ENCODE data around the gene RAB24. TPM values are rescaled to one million over a fixed set of nuclear protein-coding genes. Genes with fewer than 3 reads are reported as not detected.

The RAB24 gene
- polyA plus RNA-seq, 2 of the 4 experiments (the other 2 are of a cell fraction) = 31.2 to 33.7 TPM

DNA sequence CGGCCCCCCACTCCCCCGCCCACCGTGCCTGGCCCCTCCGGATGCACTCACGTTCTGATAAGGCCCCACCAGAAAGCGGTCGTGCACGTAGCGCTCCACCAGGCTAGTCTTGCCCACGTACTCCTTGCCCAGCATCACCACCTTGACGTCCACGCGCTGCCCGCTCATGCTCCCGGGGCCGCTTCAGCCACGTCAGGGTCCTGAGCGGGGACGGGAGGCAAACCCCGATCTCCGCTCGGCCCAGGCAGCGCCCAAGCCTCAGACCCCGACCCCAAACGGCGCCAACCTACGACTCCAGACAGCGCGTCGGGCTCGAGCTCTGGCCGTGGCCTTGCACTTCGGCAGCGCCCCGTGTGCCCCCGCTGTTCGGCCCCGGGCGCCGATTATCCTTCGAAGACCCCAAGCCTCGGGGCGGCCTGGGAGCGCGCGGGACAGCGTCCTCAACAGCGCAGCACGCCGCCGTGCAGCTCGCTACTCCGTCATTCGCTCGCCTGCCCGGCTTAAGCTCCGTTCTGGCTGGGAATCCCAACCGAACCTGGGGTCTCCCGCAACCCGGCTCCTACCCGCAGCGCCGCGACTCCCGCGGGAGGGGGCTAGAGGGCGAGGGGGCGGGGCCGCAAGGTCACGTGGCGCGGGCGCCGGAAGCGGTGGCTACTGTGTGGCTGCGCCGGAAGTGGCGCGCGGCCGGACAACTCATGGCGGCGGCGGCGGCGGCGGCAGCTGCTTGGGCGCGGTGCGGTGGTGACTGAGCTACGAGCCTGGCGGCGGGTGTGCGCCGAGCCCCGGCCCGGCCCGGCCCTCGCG is at the start of gene RAB24, which contains the start of gene PRELID1 (continued):
- TF ChIP-seq JUNB (IDR thresholded peaks at IDR 0.05) = no peak
- TF ChIP-seq TP53 (CRISPR knock-in tag; IDR thresholded peaks at IDR 0.05) = no peak
- TF ChIP-seq, protein P1, sequence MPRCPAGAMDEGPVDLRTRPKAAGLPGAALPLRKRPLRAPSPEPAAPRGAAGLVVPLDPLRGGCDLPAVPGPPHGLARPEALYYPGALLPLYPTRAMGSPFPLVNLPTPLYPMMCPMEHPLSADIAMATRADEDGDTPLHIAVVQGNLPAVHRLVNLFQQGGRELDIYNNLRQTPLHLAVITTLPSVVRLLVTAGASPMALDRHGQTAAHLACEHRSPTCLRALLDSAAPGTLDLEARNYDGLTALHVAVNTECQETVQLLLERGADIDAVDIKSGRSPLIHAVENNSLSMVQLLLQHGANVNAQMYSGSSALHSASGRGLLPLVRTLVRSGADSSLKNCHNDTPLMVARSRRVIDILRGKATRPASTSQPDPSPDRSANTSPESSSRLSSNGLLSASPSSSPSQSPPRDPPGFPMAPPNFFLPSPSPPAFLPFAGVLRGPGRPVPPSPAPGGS (IDR thresholded peaks at IDR 0.05) = peak; percentile 45; the same call in 1 of the 3 replicates
- no peak for TF ChIP-seq ZSCAN20 (CRISPR knock-in tag; IDR thresholded peaks at IDR 0.05)
- TF ChIP-seq TFCP2L1 (CRISPR knock-in tag; IDR thresholded peaks at IDR 0.05) = 0 out of 2 replicates have a peak, but pooled peaks have one; percentile 47
- TF ChIP-seq EP300 (IDR thresholded peaks at IDR 0.05) = no peak
- no peak for TF ChIP-seq GATA3 (IDR thresholded peaks at IDR 0.05; ENCODE audit: borderline replicate concordance)
- no peak for TF ChIP-seq KDM1A (IDR thresholded peaks at IDR 0.05; ENCODE audit: low read depth)
- TF ChIP-seq, protein P2, sequence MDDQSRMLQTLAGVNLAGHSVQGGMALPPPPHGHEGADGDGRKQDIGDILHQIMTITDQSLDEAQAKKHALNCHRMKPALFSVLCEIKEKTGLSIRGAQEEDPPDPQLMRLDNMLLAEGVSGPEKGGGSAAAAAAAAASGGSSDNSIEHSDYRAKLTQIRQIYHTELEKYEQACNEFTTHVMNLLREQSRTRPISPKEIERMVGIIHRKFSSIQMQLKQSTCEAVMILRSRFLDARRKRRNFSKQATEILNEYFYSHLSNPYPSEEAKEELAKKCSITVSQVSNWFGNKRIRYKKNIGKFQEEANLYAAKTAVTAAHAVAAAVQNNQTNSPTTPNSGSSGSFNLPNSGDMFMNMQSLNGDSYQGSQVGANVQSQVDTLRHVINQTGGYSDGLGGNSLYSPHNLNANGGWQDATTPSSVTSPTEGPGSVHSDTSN (IDR thresholded peaks at IDR 0.05) = no peak
- TF ChIP-seq SREBF2 (IDR thresholded peaks at IDR 0.05) = no peak
- no peak for TF ChIP-seq EHMT2 (IDR thresholded peaks at IDR 0.05; ENCODE audit: low read depth)
- TF ChIP-seq HOXA7 (CRISPR knock-in tag; IDR thresholded peaks at IDR 0.05) = no peak
- TF ChIP-seq, protein P3, sequence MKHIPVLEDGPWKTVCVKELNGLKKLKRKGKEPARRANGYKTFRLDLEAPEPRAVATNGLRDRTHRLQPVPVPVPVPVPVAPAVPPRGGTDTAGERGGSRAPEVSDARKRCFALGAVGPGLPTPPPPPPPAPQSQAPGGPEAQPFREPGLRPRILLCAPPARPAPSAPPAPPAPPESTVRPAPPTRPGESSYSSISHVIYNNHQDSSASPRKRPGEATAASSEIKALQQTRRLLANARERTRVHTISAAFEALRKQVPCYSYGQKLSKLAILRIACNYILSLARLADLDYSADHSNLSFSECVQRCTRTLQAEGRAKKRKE (CRISPR knock-in tag; IDR thresholded peaks at IDR 0.05; ENCODE audit: low read depth) = no peak
- TF ChIP-seq, protein P4, sequence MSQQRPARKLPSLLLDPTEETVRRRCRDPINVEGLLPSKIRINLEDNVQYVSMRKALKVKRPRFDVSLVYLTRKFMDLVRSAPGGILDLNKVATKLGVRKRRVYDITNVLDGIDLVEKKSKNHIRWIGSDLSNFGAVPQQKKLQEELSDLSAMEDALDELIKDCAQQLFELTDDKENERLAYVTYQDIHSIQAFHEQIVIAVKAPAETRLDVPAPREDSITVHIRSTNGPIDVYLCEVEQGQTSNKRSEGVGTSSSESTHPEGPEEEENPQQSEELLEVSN (IDR thresholded peaks at IDR 0.05; ENCODE audit: borderline replicate concordance, low read depth) = no peak; the same call in 1 of the 2 replicates
- TF ChIP-seq RFX5 (IDR thresholded peaks at IDR 0.05) = no peak
- no peak for TF ChIP-seq RAD21 (conservative IDR thresholded peaks at IDR 0.05 in 1 of 2, IDR thresholded peaks at IDR 0.05 in 1 of 2)
- TF ChIP-seq, protein P5, sequence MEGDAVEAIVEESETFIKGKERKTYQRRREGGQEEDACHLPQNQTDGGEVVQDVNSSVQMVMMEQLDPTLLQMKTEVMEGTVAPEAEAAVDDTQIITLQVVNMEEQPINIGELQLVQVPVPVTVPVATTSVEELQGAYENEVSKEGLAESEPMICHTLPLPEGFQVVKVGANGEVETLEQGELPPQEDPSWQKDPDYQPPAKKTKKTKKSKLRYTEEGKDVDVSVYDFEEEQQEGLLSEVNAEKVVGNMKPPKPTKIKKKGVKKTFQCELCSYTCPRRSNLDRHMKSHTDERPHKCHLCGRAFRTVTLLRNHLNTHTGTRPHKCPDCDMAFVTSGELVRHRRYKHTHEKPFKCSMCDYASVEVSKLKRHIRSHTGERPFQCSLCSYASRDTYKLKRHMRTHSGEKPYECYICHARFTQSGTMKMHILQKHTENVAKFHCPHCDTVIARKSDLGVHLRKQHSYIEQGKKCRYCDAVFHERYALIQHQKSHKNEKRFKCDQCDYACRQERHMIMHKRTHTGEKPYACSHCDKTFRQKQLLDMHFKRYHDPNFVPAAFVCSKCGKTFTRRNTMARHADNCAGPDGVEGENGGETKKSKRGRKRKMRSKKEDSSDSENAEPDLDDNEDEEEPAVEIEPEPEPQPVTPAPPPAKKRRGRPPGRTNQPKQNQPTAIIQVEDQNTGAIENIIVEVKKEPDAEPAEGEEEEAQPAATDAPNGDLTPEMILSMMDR (IDR thresholded peaks at IDR 0.05) = peak; percentile 14; the same call in 2 of the 3 replicates
- no peak for TF ChIP-seq CEBPB (IDR thresholded peaks at IDR 0.05)
- TF ChIP-seq CBX8 (IDR thresholded peaks at IDR 0.05) = no peak
- no peak for TF ChIP-seq ZFP36 (IDR thresholded peaks at IDR 0.05; ENCODE audit: borderline replicate concordance, partially characterized antibody)
- no peak for TF ChIP-seq RCOR1 (IDR thresholded peaks at IDR 0.05; ENCODE audit: low read depth, low read length)
- TF ChIP-seq SMC3 (IDR thresholded peaks at IDR 0.05) = no peak
- no peak for TF ChIP-seq ZNF302 (CRISPR knock-in tag; IDR thresholded peaks at IDR 0.05)
- no peak for TF ChIP-seq RNF2 (IDR thresholded peaks at IDR 0.05; ENCODE audit: borderline replicate concordance, low read depth)
